NCI-H510A treated with DMSO at 0.1 percent for 48 hours (cell line): ENCODE data around the gene LIPN.
A peak's percentile ranks its signal among the peaks of the same experiment; 100 is the strongest.

ENCODE experiments used
- DNase-seq: peaks from one replicate; lab custom pipeline; 2025; lab: John Stamatoyannopoulos, UW

The LIPN gene

DNA sequence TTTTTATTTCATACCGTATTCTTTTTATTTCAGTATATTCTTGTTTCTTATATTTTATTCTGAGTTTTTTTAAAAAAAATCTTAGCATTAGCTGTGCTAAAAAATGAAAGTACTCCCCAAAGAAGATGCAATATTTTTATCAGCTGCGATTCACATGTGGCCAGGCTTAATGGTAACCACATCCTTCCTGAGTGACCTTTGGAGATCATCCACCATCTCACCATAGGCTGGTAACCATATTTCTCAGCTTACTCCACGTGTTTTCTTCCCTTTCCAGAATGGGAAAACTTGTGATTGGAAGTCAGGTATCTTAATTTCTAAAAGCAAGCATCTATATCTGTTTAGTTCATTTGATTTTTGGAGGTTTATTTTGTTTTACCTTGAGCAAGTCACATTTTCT, 23.9 kb downstream of the LIPN start:
- DNase-seq: no peak

DNA sequence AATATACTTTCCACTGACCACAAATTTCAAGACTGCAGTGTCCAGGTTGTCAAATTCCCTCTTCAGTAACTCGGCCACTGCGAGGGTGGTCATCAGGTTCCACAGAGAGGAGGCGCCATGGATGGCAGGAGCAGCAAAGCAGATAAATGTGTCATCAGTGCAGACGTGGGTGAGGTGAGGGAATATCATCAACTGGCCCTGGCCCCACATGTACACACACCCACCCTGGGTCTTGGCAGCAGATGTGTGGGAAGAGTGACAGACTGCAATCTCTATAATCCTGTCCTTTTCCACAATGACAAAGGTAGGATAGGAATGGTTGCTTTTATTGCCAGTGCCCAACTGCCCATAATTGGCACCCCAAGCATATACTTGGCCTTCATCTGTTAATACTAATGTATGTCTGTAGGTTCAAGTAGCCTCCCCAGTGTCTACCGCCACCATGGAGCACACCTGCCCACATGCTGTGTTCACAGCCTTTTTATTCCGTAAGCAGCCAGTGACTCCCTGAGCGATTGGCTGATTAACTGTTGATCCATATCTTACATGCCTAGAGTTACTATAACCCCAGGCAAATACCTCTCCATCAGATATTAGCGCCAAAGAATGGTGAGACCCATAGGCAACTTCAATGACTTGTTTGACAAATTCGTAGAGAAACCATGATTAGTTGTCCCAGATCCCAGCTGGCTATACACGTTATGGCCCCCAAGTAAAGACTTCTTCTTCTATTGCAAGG, 26.4 kb downstream of the LIPN start:
- no peak for DNase-seq

- no peak for DNase-seq
Observed at GRCh38 chr10:88787463-88787862, 27.6 kb downstream of the LIPN start.

- no peak for DNase-seq
Observed at GRCh38 chr10:88788924-88789323, 29.1 kb downstream of the LIPN start.

DNA sequence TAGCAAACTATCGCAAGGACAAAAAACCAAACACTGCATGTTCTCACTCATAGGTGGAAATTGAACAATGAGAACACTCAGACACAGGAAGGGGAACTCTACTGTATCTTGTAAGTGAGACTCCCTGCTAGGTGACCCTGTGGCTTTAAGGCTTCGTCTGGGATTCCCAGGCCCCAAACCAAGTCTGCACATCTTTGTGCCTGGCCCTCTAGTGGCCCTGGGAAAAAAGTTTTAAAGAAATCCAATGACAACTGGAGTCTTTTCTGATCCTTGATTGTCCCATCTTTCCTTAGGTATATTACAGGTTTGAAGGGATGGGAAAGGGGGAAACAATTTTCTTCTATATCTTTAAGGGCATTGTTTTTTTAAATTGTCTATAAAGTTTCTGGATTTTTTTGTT, 32.1 kb downstream of the LIPN start:
- DNase-seq: peak; percentile 4

GRCh38 chr10:88792661-88793060, 32.8 kb downstream of the LIPN start:
- no peak for DNase-seq

DNA sequence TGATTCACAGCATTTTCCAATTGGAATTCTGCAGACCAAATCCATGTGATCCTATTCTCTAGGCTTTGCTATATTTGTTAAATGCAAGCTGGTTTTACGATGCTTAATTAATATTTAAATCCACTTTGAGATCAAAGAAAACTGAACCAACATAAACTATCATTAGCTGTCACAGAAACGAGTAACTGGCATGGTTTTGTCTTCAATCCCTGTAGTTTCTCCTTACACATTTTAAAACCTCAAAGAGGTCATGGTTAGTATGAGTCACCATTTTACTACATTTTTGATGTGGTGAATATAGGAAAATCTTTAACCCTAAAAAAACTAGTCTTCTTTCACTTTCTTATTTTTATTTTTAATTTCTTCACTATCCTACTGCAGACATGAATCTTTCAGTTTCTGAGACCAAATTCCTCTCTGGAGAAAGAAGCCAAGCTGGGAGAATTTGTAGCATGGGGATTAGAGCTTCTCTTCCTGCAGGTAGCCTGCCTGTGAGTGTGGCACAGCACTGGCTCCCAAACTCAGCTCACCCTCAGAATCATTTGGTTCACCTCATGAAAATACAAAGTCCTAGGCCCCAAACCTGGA, 34.0 kb downstream of the LIPN start:
- no peak for DNase-seq

- no peak for DNase-seq
Observed at GRCh38 chr10:88794731-88795130, 34.9 kb downstream of the LIPN start.

GRCh38 chr10:88800152-88801125, 40.6 kb downstream of the LIPN start:
- DNase-seq: no peak

DNA sequence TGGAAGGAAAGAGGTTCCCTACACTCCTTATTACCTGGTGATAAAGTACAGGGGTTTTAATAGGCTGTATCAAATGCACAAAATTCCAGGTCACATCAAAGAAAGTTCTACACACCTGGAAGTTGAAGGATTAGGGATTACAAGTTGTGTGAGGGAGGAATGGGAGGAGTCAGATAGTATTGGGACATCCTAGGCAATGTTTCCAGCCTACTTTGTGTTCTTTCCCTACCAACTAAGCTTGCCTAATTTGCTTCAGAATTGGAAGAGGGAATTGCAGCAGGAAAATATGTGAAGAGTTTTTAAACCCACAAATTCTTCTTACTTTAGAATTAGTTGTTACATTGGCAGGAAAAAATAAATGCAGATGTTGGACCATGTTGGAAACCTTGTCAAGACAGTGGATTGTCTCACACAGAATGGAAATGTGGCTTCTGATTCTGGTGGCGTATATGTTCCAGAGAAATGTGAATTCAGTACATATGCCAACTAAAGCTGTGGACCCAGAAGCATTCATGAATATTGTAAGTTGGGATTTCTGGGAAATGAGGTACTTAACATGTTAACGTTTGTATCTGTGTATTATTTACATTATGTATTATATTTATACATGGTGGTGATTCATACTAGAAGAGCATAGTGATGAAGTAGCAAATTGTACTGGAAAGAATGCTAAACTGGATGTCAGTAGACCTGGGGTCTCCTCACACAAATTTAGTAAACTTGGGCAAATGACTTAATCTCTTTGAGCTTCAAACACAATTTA, 42.9 kb downstream of the LIPN start, which contains the start of gene LIPM:
Gene LIPM (plus strand): TSS at position 208 of the 763 bp plus-strand sequence. CDS start 167 bp downstream, at position 375.
- no peak for DNase-seq

DNA sequence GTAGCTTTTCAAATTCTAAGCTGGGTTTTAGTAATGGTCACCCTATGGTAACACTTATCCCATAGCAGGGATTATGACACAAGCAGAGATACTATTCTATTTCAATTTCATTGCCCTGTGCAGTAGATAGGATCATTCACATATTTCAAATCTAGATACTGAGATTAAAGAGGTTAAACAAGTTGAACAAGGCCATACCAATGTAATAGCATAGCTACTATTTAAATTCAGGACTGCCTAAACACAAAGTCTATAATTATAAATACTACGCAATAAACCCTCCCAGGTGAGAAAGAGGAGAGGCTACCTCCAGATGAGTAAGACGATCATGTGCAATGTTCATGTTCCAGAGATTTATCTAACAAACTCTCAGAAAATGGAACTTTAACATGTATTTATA, 43.8 kb downstream of the LIPN start:
- DNase-seq: no peak

DNA sequence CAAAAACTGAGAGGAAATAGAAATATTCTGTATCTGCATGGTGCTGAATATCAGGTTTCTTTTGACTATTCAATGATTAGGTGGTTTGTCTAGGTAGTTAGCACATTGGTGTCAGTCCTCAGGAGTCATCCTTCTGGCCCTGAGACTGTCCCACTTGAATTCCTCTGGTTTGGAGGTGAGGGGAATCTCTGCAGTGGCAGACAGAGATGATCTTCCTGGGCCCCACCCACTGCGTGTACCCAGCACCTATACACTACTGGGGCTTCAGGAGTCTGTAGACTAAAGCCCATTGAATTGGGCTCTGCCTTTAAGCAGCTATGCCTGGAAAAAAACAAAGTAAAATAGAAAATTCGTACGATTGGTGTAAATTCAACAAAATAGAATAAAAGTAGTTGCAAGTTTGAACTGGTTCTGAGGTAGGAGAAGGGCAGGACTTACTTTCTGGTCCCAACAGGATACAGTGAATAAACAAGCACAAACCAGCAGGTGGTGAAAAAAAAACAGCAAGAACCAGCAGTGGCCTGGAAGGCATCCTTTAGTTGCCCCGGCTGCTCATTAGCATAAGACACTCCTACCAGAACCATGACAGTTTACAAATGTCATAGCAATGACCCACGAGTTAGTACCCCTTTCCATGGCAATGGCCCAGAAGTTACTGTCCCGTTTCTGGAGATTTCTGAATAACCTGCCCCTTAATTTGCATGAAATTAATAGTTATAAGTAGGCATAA, 44.4 kb downstream of the LIPN start:
- no peak for DNase-seq

- DNase-seq: no peak
Observed at GRCh38 chr10:88805361-88805760, 45.5 kb downstream of the LIPN start.

GRCh38 chr10:88805924-88806323, 46.1 kb downstream of the LIPN start:
- no peak for DNase-seq

- no peak for DNase-seq
Observed at GRCh38 chr10:88809621-88810020, 49.8 kb downstream of the LIPN start.

GRCh38 chr10:88810196-88810961, 50.6 kb downstream of the LIPN start:
- DNase-seq: peak; percentile 74

DNA sequence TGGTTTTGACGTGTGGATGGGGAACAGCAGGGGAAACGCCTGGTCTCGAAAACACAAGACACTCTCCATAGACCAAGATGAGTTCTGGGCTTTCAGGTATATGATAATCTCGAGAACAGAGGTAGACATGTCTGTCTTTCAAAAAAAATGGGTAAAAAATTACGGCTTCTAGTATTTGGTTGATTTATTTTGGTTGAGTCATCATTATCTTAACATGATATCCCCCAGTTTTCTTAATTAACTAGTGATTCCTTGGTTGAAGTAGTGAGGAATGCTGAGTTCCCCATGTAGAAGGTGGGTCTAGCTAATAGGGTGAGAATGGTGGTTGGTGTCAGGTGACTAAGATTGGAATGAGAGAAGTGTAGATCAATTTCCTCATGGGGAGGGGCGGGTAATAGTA, 53.4 kb downstream of the LIPN start:
- DNase-seq: no peak

DNA sequence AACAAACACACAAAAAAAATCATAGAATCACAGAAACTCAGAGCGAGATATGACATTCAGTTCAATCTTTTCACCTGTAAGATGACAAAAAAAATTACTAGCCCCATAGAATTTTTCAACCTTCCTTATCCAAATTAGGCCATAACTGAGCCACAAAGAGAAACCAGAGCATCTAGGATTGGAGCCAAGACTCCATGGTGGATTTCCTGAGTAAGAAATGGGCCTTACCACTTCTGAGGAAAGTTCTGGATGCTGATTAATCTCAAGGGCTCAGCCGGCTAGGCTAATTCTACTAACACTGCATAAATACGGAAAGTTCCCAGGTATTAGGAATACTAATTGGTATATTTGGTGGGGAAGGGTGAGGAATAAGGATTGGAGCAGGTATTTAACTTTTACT, 59.5 kb downstream of the LIPN start:
- no peak for DNase-seq

GRCh38 chr10:88820748-88821401, 61.1 kb downstream of the LIPN start:
- no peak for DNase-seq

- DNase-seq: no peak
Observed at GRCh38 chr10:88826388-88826787, 66.6 kb downstream of the LIPN start.
